ENCODE results near the gene AAGAB. TPM values are rescaled to one million over a fixed set of nuclear protein-coding genes. Genes with fewer than 3 reads are reported as not detected.

AAGAB gene
- total RNA-seq, 1 donor from 2014 or later = 26.6 TPM

GRCh38 chr15:67163180-67163579 lies 91.3 kb downstream of the AAGAB start:
- Histone ChIP-seq H3K4me3 (no peak overlapping the region), H3K27ac (no peak overlapping the region), H3K9me3 (no peaks in the 10 kb centered on the region), H3K4me1 (peaks cover 18% of the 10 kb centered on the region), H3K27me3 (no peaks in the 10 kb centered on the region), H3K36me3 (peaks cover 12% of the 10 kb centered on the region)
- ATAC-seq = no peak
- intact Hi-C loops (cut with DNase I) = no loop called here
- no peak for TF ChIP-seq CTCF (IDR thresholded peaks at IDR 0.05)
- no peak for DNase-seq

- no peak overlapping the region for H3K4me3 ChIP-seq
- H3K27me3 ChIP-seq = no peaks in the 10 kb centered on the region
- no peak for ATAC-seq
- H3K27ac ChIP-seq = no peak overlapping the region
- intact Hi-C loops (cut with DNase I) = no loop called here
- no peak for DNase-seq
- H3K4me1 ChIP-seq = peaks cover 16% of the 10 kb centered on the region
- no peak for TF ChIP-seq CTCF (IDR thresholded peaks at IDR 0.05)
- H3K9me3 ChIP-seq = no peaks in the 10 kb centered on the region
- peaks cover 12% of the 10 kb centered on the region for H3K36me3 ChIP-seq
These were observed 92.6 kb downstream of the AAGAB start for GRCh38 chr15:67161881-67162280.

- TF ChIP-seq CTCF (IDR thresholded peaks at IDR 0.05) = no peak
- intact Hi-C loops (cut with DNase I) = no loop called here
- H3K4me1 ChIP-seq = peaks cover 16% of the 10 kb centered on the region
- DNase-seq (no peak), ATAC-seq (no peak)
- peaks cover 12% of the 10 kb centered on the region for H3K36me3 ChIP-seq
- no peaks in the 10 kb centered on the region for H3K9me3 ChIP-seq
- no peak overlapping the region for H3K27ac ChIP-seq
- no peaks in the 10 kb centered on the region for H3K27me3 ChIP-seq
- H3K4me3 ChIP-seq = no peak overlapping the region
These were observed 93.0 kb downstream of the AAGAB start for GRCh38 chr15:67161412-67161811.

GRCh38 chr15:67158367-67158766 lies 96.1 kb downstream of the AAGAB start:
- intact Hi-C loops (cut with DNase I) = no loop called here
- ATAC-seq = no peak
- no peaks in the 10 kb centered on the region for H3K9me3 ChIP-seq
- H3K36me3 ChIP-seq = no peaks in the 10 kb centered on the region
- TF ChIP-seq CTCF (IDR thresholded peaks at IDR 0.05) = no peak
- no peak overlapping the region for H3K4me3 ChIP-seq
- peaks cover 21% of the 10 kb centered on the region for H3K4me1 ChIP-seq
- DNase-seq = no peak
- H3K27ac ChIP-seq = no peak overlapping the region
- H3K27me3 ChIP-seq = no peaks in the 10 kb centered on the region

DNA sequence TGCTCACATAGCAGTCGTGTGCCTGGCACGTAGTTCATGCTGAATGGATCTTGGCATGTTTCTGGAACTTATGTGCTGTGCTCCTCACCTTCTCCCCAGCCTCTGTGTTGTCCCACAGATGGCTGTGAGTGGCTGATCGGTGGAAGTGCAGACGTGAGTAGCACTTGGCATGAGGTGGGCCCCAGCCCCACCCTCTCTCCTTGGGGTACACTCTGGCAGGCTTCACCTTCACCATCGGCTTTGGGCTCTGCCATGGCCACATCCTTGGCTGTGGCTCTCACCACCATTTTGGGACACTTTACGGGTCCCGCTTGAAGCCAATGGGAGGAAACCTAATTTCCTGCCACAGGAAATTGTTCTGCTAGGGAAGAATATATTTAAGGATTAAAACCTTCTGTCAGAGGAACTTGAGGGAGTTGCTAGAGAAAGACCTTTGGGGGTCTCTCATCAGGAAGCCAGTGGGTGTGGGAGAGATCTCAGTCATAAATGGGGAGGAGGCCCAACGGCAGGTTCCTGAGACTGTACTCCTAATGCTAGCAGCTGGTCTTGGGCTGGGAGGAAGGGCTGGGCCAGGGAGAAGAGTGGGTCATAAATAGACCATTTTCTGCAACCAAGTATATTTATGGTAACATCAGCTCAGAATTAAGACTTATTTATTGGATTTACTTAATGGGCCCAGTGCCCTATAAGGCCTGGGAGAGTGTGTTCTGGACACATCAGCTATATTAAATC lies 96.8 kb downstream of the AAGAB start:
- TF ChIP-seq CTCF (IDR thresholded peaks at IDR 0.05) = no peak
- H3K4me3 ChIP-seq = no peak overlapping the region
- H3K27me3 ChIP-seq = no peaks in the 10 kb centered on the region
- H3K27ac ChIP-seq = no peak overlapping the region
- no peak for DNase-seq
- H3K9me3 ChIP-seq = no peaks in the 10 kb centered on the region
- no peak for ATAC-seq
- H3K4me1 ChIP-seq = peaks cover 21% of the 10 kb centered on the region
- H3K36me3 ChIP-seq = no peaks in the 10 kb centered on the region
- intact Hi-C loops (cut with DNase I) = no loop called here

DNA sequence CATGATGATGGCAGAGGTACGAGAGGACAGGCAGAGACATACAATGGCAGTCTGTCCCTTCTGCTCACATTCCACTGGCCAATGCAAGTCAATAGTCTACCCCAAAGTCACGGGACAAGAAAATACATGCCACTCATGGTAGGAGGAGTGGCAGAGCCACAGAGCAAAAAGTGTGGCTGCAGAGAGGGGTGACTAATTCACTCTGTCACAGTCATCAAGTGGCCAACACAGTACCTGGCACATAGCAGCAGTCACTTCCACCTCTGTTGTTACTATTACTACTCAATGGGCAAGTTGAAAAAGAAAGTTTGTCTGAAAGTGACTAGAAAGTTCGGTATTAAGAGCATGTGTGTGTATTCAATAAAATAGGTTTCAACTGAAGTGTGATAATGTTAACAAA lies 97.6 kb downstream of the AAGAB start:
- DNase-seq (no peak), ATAC-seq (no peak)
- H3K36me3 ChIP-seq = no peaks in the 10 kb centered on the region
- H3K4me1 ChIP-seq = peaks cover 21% of the 10 kb centered on the region
- TF ChIP-seq CTCF (IDR thresholded peaks at IDR 0.05) = no peak
- no peaks in the 10 kb centered on the region for H3K27me3 ChIP-seq
- H3K9me3 ChIP-seq = no peaks in the 10 kb centered on the region
- no peak overlapping the region for H3K27ac ChIP-seq
- H3K4me3 ChIP-seq = no peak overlapping the region
- intact Hi-C loops (cut with DNase I) = no loop called here

Measured in upper lobe of right lung (tissue), 1 donor.